ENCODE results near the gene GIMAP2.

Gene GIMAP2

DNA sequence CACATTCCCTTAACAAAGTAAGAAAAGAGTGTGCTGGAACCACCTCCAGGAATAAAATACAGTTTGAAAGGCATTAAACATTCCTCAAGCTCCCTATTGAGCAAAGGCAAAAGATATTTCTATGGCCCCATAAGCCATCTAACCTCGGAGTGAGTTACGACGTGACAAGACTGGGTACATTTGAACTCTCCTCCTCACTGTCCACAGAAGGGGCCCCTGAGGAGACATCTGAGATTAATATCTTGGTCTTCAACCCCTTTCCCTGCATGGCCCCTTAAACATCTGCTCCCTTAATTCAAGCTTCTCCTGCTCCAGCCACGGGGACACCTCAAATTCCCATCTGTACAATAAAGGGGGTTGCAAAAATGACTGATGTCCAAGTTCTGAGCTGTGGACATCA lies 31.4 kb downstream of the GIMAP2 start:
- ATAC-seq, result no peak
- TF ChIP-seq GLIS3 (CRISPR knock-in tag; IDR thresholded peaks at IDR 0.05) (no peak), RARB (CRISPR knock-in tag; IDR thresholded peaks at IDR 0.05) (no peak)

GRCh38 chr7:150717814-150718420 lies 32.4 kb downstream of the GIMAP2 start:
- ATAC-seq, result no peak
- TF ChIP-seq CSDC2 (CRISPR knock-in tag; IDR thresholded peaks at IDR 0.05), result no peak
- TF ChIP-seq ESRRG (CRISPR knock-in tag; IDR thresholded peaks at IDR 0.05), result no peak
- no peak for TF ChIP-seq ZNF8 (CRISPR knock-in tag; IDR thresholded peaks at IDR 0.05)
- TF ChIP-seq, protein P1, sequence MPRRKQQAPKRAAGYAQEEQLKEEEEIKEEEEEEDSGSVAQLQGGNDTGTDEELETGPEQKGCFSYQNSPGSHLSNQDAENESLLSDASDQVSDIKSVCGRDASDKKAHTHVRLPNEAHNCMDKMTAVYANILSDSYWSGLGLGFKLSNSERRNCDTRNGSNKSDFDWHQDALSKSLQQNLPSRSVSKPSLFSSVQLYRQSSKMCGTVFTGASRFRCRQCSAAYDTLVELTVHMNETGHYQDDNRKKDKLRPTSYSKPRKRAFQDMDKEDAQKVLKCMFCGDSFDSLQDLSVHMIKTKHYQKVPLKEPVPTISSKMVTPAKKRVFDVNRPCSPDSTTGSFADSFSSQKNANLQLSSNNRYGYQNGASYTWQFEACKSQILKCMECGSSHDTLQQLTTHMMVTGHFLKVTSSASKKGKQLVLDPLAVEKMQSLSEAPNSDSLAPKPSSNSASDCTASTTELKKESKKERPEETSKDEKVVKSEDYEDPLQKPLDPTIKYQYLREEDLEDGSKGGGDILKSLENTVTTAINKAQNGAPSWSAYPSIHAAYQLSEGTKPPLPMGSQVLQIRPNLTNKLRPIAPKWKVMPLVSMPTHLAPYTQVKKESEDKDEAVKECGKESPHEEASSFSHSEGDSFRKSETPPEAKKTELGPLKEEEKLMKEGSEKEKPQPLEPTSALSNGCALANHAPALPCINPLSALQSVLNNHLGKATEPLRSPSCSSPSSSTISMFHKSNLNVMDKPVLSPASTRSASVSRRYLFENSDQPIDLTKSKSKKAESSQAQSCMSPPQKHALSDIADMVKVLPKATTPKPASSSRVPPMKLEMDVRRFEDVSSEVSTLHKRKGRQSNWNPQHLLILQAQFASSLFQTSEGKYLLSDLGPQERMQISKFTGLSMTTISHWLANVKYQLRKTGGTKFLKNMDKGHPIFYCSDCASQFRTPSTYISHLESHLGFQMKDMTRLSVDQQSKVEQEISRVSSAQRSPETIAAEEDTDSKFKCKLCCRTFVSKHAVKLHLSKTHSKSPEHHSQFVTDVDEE (CRISPR knock-in tag; IDR thresholded peaks at IDR 0.05), result no peak
- no peak for TF ChIP-seq PPARA (CRISPR knock-in tag; IDR thresholded peaks at IDR 0.05; ENCODE audit: borderline replicate concordance)

GRCh38 chr7:150719436-150719835 lies 33.9 kb downstream of the GIMAP2 start:
- ATAC-seq, result no peak
- TF ChIP-seq, protein P2, sequence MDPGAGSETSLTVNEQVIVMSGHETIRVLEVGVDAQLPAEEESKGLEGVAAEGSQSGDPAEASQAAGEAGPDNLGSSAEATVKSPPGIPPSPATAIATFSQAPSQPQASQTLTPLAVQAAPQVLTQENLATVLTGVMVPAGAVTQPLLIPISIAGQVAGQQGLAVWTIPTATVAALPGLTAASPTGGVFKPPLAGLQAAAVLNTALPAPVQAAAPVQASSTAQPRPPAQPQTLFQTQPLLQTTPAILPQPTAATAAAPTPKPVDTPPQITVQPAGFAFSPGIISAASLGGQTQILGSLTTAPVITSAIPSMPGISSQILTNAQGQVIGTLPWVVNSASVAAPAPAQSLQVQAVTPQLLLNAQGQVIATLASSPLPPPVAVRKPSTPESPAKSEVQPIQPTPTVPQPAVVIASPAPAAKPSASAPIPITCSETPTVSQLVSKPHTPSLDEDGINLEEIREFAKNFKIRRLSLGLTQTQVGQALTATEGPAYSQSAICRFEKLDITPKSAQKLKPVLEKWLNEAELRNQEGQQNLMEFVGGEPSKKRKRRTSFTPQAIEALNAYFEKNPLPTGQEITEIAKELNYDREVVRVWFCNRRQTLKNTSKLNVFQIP (CRISPR knock-in tag; IDR thresholded peaks at IDR 0.05; ENCODE audit: borderline replicate concordance, low read depth), result no peak
- no peak for TF ChIP-seq TCF4 (CRISPR knock-in tag; IDR thresholded peaks at IDR 0.05; ENCODE audit: borderline replicate concordance)
- TF ChIP-seq RARB (CRISPR knock-in tag; IDR thresholded peaks at IDR 0.05), result no peak
- TF ChIP-seq GLIS3 (CRISPR knock-in tag; IDR thresholded peaks at IDR 0.05), result no peak
- TF ChIP-seq, protein P1 (CRISPR knock-in tag; IDR thresholded peaks at IDR 0.05), result no peak
- TF ChIP-seq ARNTL (CRISPR knock-in tag; IDR thresholded peaks at IDR 0.05; ENCODE audit: borderline replicate concordance, low read depth), result no peak

- TF ChIP-seq ZC3H10 (CRISPR knock-in tag; IDR thresholded peaks at IDR 0.05), result no peak
- no peak for TF ChIP-seq TOX (CRISPR knock-in tag; IDR thresholded peaks at IDR 0.05; ENCODE audit: borderline replicate concordance)
- peak; percentile 29 for ATAC-seq
These were observed 34.7 kb downstream of the GIMAP2 start for GRCh38 chr7:150719960-150720891.

- ATAC-seq, result no peak
These were observed 36.5 kb downstream of the GIMAP2 start for GRCh38 chr7:150721970-150722373.

More at GRCh38 chr7:150721970-150722373, 36.5 kb downstream of the GIMAP2 start:
- no peak for TF ChIP-seq PATZ1 (CRISPR knock-in tag; IDR thresholded peaks at IDR 0.05; ENCODE audit: borderline replicate concordance)
- no peak for TF ChIP-seq CSDC2 (CRISPR knock-in tag; IDR thresholded peaks at IDR 0.05)
- TF ChIP-seq CSRNP3 (CRISPR knock-in tag; IDR thresholded peaks at IDR 0.05), result no peak
- TF ChIP-seq CREB5 (CRISPR knock-in tag; IDR thresholded peaks at IDR 0.05; ENCODE audit: low read depth), result no peak
